HCT116 (cell line): Measurements from ENCODE around the gene GRK2. TPM values are rescaled to one million over a fixed set of nuclear protein-coding genes. Genes with fewer than 3 reads are reported as not detected.
A peak's percentile ranks its signal among the peaks of the same experiment; 100 is the strongest.

ENCODE experiments used
- ATAC-seq: fragments of 200-7000 bp; cut with Tn5 transposase; 2 replicates; pipeline ENCODE4 v1.9.1; 2020; ENCODE audit warnings: mild to moderate bottlenecking, moderate library complexity
- BruUV-seq: library from RNA; stranded (reverse); fragments of 400-500 nt; replicated peaks from 2 replicates; lab custom pipeline; 2021; lab: Mats Ljungman, UMichigan
- CTCF ChIA-PET: fragments of 300-600 bp; sonication (Branson Sonifier 250); formaldehyde crosslinking; loops from one replicate; lab custom pipeline; 2021; ENCODE audit warnings: antibody characterized with exemption; lab: Charles Lee
- POLR2A ChIA-PET: fragments of 300-600, 350-600 bp; sonication (Branson Sonifier 250); formaldehyde crosslinking; loops from one replicate; lab custom pipeline; 2021; ENCODE audit warnings: antibody characterized with exemption; lab: Charles Lee
- RAD21 ChIA-PET, 2 experiments: fragments of 300-600 bp; sonication (Branson Sonifier 250); formaldehyde crosslinking; loops; one replicate each; lab custom pipeline; 2023; ENCODE audit warnings: low total read pairs in 2 of 2; ENCODE audit not compliant: uncharacterized antibody in 2 of 2, unreplicated experiment in 2 of 2, low non-redundant PET in 1 of 2; lab: Charles Lee
- DNase-seq: peaks from one replicate; pipeline ENCODE4 v3.0.0-alpha.2; 2010; ENCODE audit warnings: low read depth, low spot score
- H2AFZ ChIP-seq: fragments of 200-600 bp; shearing (Covaris generic), sonication (generic); 2 replicates; pipeline ENCODE4 v1.6.1; 2017; ENCODE audit warnings: low read depth, mixed run types, mixed read lengths, antibody characterized with exemption, low read length; ENCODE audit not compliant: poor library complexity, severe bottlenecking
- H3K27ac ChIP-seq: 2 replicates; pipeline ENCODE4 v1.5.1; 2012; ENCODE audit warnings: low read depth, low read length
- H3K27me3 ChIP-seq: fragments of 200-600 bp; sonication (generic); 2 replicates; pipeline ENCODE4 v1.6.1; 2016; ENCODE audit warnings: mixed run types, low read length, mixed read lengths; ENCODE audit not compliant: insufficient read depth
- H3K36me3 ChIP-seq, 2 experiments: fragments of 200-500 bp in 1 of 2; fragments of 200-600 bp in 1 of 2; sonication (Bioruptor generic) in 1 of 2; sonication (generic) in 1 of 2; 2 replicates each; pipeline versions ENCODE4 v1.5.1 to v1.6.1; 2014 to 2016; ENCODE audit warnings: low read length in 2 of 2, inconsistent platforms in 1 of 2, mixed read lengths in 1 of 2, mixed run types in 1 of 2; ENCODE audit not compliant: insufficient read depth in 2 of 2, control insufficient read depth in 1 of 2
- H3K4me1 ChIP-seq, 2 experiments: fragments of 200-600 bp in 1 of 2; sonication (generic) in 1 of 2; 2 replicates each; pipeline versions ENCODE4 v1.5.1 to v1.6.1; 2012 to 2017; ENCODE audit warnings: low read length in 2 of 2, inconsistent platforms in 1 of 2, mild to moderate bottlenecking in 1 of 2, mixed read lengths in 1 of 2, mixed run types in 1 of 2, moderate library complexity in 1 of 2; ENCODE audit not compliant: insufficient read depth in 2 of 2, control insufficient read depth in 1 of 2
- H3K4me2 ChIP-seq: fragments of 200-600 bp; sonication (generic); 2 replicates; pipeline ENCODE4 v1.6.1; 2017; ENCODE audit warnings: mixed run types, low read length, mixed read lengths
- H3K4me3 ChIP-seq, 2 experiments: fragments of 200-600 bp in 1 of 2; sonication (generic) in 1 of 2; replicated peaks in 1 of 2; 2 replicates each; pipeline ENCODE4 v1.5.1; 2011 to 2016; ENCODE audit warnings: low read length in 2 of 2, control low read depth in 1 of 2, low read depth in 1 of 2, mild to moderate bottlenecking in 1 of 2, mixed read lengths in 1 of 2, mixed run types in 1 of 2
- H3K79me2 ChIP-seq: fragments of 200-600 bp; sonication (generic); 2 replicates; pipeline ENCODE4 v1.6.1; 2017; ENCODE audit warnings: mild to moderate bottlenecking, mixed run types, low read length, moderate library complexity, mixed read lengths; ENCODE audit not compliant: insufficient read depth
- H3K9ac ChIP-seq: fragments of 200-600 bp; sonication (generic); 2 replicates; pipeline ENCODE4 v1.6.1; 2016; ENCODE audit warnings: low read length, mixed read lengths
- H3K9me2 ChIP-seq: fragments of 200-600 bp; sonication (generic), shearing (Covaris generic); 2 replicates; pipeline ENCODE4 v1.6.1; 2017; ENCODE audit warnings: mixed run types, mild to moderate bottlenecking, moderate library complexity; ENCODE audit not compliant: insufficient read depth
- H3K9me3 ChIP-seq, 2 experiments: fragments of 200-500 bp in 1 of 2; fragments of 200-600 bp in 1 of 2; sonication (Bioruptor generic) in 1 of 2; sonication (generic) in 1 of 2; 2 replicates each; pipeline ENCODE4 v1.6.1; 2014 to 2017; ENCODE audit warnings: low read length in 2 of 2, mixed read lengths in 2 of 2, inconsistent platforms in 1 of 2, low read depth in 1 of 2, mild to moderate bottlenecking in 1 of 2, mixed run types in 1 of 2, moderate library complexity in 1 of 2; ENCODE audit not compliant: control insufficient read depth in 1 of 2, insufficient read depth in 1 of 2
- H4K20me1 ChIP-seq: fragments of 200-600 bp; sonication (generic), shearing (Covaris generic); 2 replicates; pipeline ENCODE4 v1.6.1; 2017; ENCODE audit warnings: mixed run types, mild to moderate bottlenecking, moderate library complexity; ENCODE audit not compliant: insufficient read depth
- ATF3 ChIP-seq: IDR thresholded peaks from 2 replicates; pipeline ENCODE4 v1.6.1; 2012
- CBX3 ChIP-seq: IDR thresholded peaks from 2 replicates; pipeline ENCODE4 v1.6.1; 2012; ENCODE audit warnings: low read depth
- CTCF ChIP-seq, 3 experiments: fragments of 200-600 bp in 1 of 3; sonication (generic) in 1 of 3; IDR thresholded peaks in 2 of 3; conservative IDR thresholded peaks in 1 of 3; 2 replicates each; pipeline ENCODE4 v1.5.1; 2012 to 2017; ENCODE audit warnings: low read depth in 2 of 3, low read length in 2 of 3, antibody characterized with exemption in 1 of 3, borderline replicate concordance in 1 of 3, control low read depth in 1 of 3, mild to moderate bottlenecking in 1 of 3, mixed read lengths in 1 of 3, mixed run types in 1 of 3, moderate library complexity in 1 of 3; ENCODE audit not compliant: insufficient read depth in 1 of 3
- EGR1 ChIP-seq: IDR thresholded peaks from 2 replicates; pipeline ENCODE4 v1.6.1; 2012; ENCODE audit warnings: low read depth
- ELF1 ChIP-seq: IDR thresholded peaks from 2 replicates; pipeline ENCODE4 v1.6.1; 2012; ENCODE audit warnings: low read depth, borderline replicate concordance
- JUND ChIP-seq: IDR thresholded peaks from 2 replicates; pipeline ENCODE4 v1.6.1; 2012
- POLR2A ChIP-seq: IDR thresholded peaks from 2 replicates; pipeline ENCODE4 v1.7.0; 2011; ENCODE audit warnings: borderline replicate concordance; ENCODE audit not compliant: insufficient read depth, insufficient read length; ENCODE audit errors: extremely low read depth
- RAD21 ChIP-seq: IDR thresholded peaks from 2 replicates; pipeline ENCODE4 v1.6.1; 2012; ENCODE audit warnings: low read depth, mild to moderate bottlenecking
- SP1 ChIP-seq: IDR thresholded peaks from 2 replicates; pipeline ENCODE4 v1.6.1; 2012; ENCODE audit warnings: low read depth
- SRF ChIP-seq: IDR thresholded peaks from 2 replicates; pipeline ENCODE4 v1.6.1; 2012; ENCODE audit warnings: low read depth
- TCF7L2 ChIP-seq: IDR thresholded peaks from 2 replicates; pipeline ENCODE4 v1.7.0; 2011; ENCODE audit warnings: borderline replicate concordance, inconsistent platforms; ENCODE audit not compliant: insufficient read depth, insufficient read length; ENCODE audit errors: extremely low read depth
- intact Hi-C: fragments of 100-400 bp; cut with micrococcal nuclease; formaldehyde crosslinking; loops from 2 replicates; pipeline ENCODE4 v1.10.0; 2022
- total RNA-seq: library from RNA; stranded (reverse); gene quantifications from one replicate; pipeline ENCODE4 v1.2.1, GENCODE V29; 2021; ENCODE audit not compliant: unreplicated experiment

GRK2 gene
- total RNA-seq, 1 experiment from 2014 or later = 83.0 TPM

DNA sequence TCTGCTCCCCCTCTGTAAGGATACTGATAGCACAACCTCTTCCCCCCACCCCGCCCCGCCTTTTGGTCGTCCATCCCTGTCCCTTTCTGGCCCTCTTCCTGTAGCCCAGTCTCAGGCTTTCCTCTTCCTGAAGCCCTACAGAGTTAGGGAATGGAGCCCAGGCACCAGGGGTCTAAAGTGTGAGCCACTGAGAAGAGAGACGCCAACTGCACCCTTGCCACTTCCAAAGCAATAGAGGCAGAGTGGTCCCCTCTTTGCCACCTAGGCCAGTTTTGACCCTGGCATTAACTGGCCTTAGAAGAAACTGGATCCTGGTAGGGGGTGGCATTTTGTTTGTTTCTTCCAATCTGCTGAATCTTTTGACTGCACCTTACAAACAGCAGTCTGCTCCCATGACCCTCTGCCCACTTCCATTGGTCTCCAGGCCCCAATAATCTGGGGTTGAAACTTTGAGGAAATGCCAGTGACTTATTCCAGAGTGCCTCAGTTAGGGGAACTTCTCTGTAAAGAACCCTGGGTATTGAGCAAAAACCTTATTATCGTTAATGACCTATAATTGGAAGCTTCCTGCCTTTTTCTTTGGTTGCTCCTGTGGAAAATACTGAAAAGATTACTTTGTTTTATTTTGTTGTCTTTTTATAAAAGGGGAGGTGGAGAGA lies 9.7 kb upstream of the GRK2 start:
- Histone ChIP-seq H3K9me2 (no peaks in the 10 kb centered on the region), H3K4me1 (peaks cover 3 to 11% of the 10 kb centered on the region in 2 experiments; a peak in 3 of 4 replicates), H4K20me1 (no peaks in the 10 kb centered on the region), H3K9ac (no peak overlapping the region), H3K79me2 (0 out of 2 replicates have a peak, but pooled peaks cover 2% of the 10 kb centered on the region), H3K4me2 (no peak overlapping the region), H2AFZ (no peak overlapping the region), H3K4me3 (no peak overlapping the region), H3K27ac (no peak overlapping the region), H3K27me3 (no peaks in the 10 kb centered on the region), H3K9me3 (no peaks in the 10 kb centered on the region), H3K36me3 (peaks cover 33 to 41% of the 10 kb centered on the region in 2 experiments)
- CTCF ChIA-PET = no interaction called here
- no peak for TF ChIP-seq ATF3
- no peak for TF ChIP-seq POLR2A
- TF ChIP-seq EGR1 = no peak
- no peak for TF ChIP-seq TCF7L2
- no peak for TF ChIP-seq ELF1
- TF ChIP-seq CTCF (IDR thresholded peaks at IDR 0.05 in 2 of 3, conservative IDR thresholded peaks at IDR 0.05 in 1 of 3; ENCODE audit: borderline replicate concordance in 1 of 3, insufficient read depth in 1 of 3, low read depth in 2 of 3, low read length in 2 of 3) = no peak
- TF ChIP-seq SP1 = no peak
- no peak for TF ChIP-seq RAD21
- no peak for TF ChIP-seq CBX3
- TF ChIP-seq JUND = no peak
- no peak for TF ChIP-seq SRF
- intact Hi-C loops = no loop called here
- DNase-seq (no peak), ATAC-seq (no peak)
- RAD21 ChIA-PET = no interaction called here
- TSS peak; percentile 18 for BruUV-seq
- POLR2A ChIA-PET = no interaction called here
